HepG2 (cell line): ENCODE measurements around the gene SCN7A.

Experiments
- CTCF ChIP-seq: sonication (generic); formaldehyde crosslinking; IDR thresholded peaks from 2 replicates; pipeline ENCODE4 v1.5.0; 2020; ENCODE audit warnings: mild to moderate bottlenecking, missing genetic modification reagents, moderate library complexity
- KLF9 ChIP-seq: IDR thresholded peaks from 2 replicates; pipeline ENCODE4 v1.6.1; 2016; ENCODE audit warnings: low read depth
- MAFF ChIP-seq: IDR thresholded peaks from 2 replicates; pipeline ENCODE4 v1.6.1; 2011; ENCODE audit warnings: low read depth, low read length, improper control_type of control experiment
- MYC ChIP-seq: sonication (generic); formaldehyde crosslinking; IDR thresholded peaks from 2 replicates; pipeline ENCODE4 v1.9.0; 2021; ENCODE audit warnings: missing genetic modification reagents, borderline replicate concordance
- POLR2A ChIP-seq, 2 experiments: IDR thresholded peaks; 2 replicates each; pipeline ENCODE4 v1.6.1; 2011; ENCODE audit warnings: low read depth in 2 of 2, low read length in 2 of 2, mild to moderate bottlenecking in 1 of 2, moderate library complexity in 1 of 2; ENCODE audit not compliant: insufficient read depth in 1 of 2
- SNAPC5 ChIP-seq: sonication (generic); formaldehyde crosslinking; IDR thresholded peaks from 2 replicates; pipeline ENCODE4 v1.8.1; 2023; ENCODE audit warnings: mild to moderate bottlenecking, missing genetic modification reagents, borderline replicate concordance
- TAF1 ChIP-seq: sonication (generic); formaldehyde crosslinking; IDR thresholded peaks from 2 replicates; pipeline ENCODE4 v1.4.0; 2020; ENCODE audit warnings: missing genetic modification reagents
- ZNF616 ChIP-seq: sonication (generic); formaldehyde crosslinking; IDR thresholded peaks from 2 replicates; pipeline ENCODE4 v1.5.0; 2020; ENCODE audit warnings: low read depth, mild to moderate bottlenecking, missing genetic modification reagents
- TF ChIP-seq, protein P1 (sequence below): sonication (generic); formaldehyde crosslinking; IDR thresholded peaks from 2 replicates; pipeline ENCODE4 v1.4.0; 2020; ENCODE audit warnings: missing genetic modification reagents

DNA sequence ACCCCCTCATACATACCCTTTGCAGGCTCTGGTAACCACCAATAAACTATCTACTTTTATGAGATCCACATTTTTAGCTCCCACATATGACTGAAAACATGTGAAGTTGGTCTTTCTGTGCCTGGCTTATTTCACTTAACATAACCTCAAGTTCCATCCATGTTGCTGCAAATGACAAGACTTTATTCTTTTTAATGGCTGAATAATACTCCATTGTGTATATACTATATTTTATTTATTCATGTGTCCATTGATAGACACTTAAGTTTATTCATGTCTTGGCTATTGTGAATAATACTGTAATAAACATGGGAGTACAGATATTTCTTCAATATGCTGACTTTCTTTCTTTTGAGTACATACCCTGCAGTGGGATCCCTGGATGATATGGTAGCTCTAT is 45.9 kb downstream of the SCN7A start:
- TF ChIP-seq CTCF (CRISPR knock-in tag): no peak
- TF ChIP-seq TAF1 (CRISPR knock-in tag): no peak
- TF ChIP-seq POLR2A (IDR thresholded peaks at IDR 0.05; ENCODE audit: insufficient read depth in 1 of 2, low read depth in 2 of 2, low read length in 2 of 2): no peak
- TF ChIP-seq, protein P1, sequence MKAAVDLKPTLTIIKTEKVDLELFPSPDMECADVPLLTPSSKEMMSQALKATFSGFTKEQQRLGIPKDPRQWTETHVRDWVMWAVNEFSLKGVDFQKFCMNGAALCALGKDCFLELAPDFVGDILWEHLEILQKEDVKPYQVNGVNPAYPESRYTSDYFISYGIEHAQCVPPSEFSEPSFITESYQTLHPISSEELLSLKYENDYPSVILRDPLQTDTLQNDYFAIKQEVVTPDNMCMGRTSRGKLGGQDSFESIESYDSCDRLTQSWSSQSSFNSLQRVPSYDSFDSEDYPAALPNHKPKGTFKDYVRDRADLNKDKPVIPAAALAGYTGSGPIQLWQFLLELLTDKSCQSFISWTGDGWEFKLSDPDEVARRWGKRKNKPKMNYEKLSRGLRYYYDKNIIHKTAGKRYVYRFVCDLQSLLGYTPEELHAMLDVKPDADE (CRISPR knock-in tag): no peak
- TF ChIP-seq ZNF616 (CRISPR knock-in tag): no peak
- TF ChIP-seq SNAPC5 (CRISPR knock-in tag): no peak
- TF ChIP-seq KLF9 (CRISPR knock-in tag): no peak
- no peak for TF ChIP-seq MYC (CRISPR knock-in tag)
- no peak for TF ChIP-seq MAFF
